Measurements from ENCODE around the gene CFAP141.

DNA sequence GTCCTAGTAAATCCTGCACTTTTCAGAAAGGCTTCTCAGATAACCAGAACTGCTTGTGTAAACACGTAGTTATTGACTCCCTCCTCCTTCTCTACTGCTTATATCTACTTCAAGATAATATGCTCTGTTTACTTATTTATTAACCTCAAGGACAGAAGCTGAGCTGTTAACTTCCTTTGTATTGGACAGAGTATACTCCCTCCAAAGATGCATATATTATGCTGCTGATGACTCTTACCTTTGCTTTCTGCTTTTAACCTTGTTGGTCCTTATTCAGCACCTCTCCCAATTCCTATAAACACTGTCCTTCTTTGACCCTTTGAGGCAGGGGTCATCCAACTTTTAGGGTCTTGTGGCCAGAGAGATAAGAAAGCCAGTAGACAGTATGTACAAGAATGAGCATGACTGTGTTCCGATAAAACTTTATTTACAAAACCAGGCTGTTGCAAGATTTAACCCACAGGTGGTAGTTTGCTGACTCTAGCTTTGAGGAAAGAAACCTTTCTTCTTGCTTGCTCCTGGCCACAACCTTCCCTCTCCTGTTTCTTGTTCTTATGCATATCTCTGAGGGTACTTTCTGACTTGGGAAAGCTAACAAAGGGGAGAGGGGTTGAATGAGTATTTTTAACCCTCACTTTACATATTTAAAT, 19.2 kb downstream of the CFAP141 start:
- TF ChIP-seq CTCF (IDR thresholded peaks at IDR 0.05; ENCODE audit: low read depth, low read length, missing input control) = no peak
- TF ChIP-seq GABPA (IDR thresholded peaks at IDR 0.05 in 1 of 2, conservative IDR thresholded peaks at IDR 0.05 in 1 of 2) = no peak
- no peak for TF ChIP-seq TAF1 (conservative IDR thresholded peaks at IDR 0.05)
- TF ChIP-seq, protein P1, sequence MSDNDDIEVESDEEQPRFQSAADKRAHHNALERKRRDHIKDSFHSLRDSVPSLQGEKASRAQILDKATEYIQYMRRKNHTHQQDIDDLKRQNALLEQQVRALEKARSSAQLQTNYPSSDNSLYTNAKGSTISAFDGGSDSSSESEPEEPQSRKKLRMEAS (IDR thresholded peaks at IDR 0.05) = no peak
- no peak for TF ChIP-seq ZBTB33 (IDR thresholded peaks at IDR 0.05)
- no peak for TF ChIP-seq EGR1 (IDR thresholded peaks at IDR 0.05; ENCODE audit: low read depth in 2 of 2)
- no peak for TF ChIP-seq YY1 (IDR thresholded peaks at IDR 0.05)
- TF ChIP-seq, protein P2, sequence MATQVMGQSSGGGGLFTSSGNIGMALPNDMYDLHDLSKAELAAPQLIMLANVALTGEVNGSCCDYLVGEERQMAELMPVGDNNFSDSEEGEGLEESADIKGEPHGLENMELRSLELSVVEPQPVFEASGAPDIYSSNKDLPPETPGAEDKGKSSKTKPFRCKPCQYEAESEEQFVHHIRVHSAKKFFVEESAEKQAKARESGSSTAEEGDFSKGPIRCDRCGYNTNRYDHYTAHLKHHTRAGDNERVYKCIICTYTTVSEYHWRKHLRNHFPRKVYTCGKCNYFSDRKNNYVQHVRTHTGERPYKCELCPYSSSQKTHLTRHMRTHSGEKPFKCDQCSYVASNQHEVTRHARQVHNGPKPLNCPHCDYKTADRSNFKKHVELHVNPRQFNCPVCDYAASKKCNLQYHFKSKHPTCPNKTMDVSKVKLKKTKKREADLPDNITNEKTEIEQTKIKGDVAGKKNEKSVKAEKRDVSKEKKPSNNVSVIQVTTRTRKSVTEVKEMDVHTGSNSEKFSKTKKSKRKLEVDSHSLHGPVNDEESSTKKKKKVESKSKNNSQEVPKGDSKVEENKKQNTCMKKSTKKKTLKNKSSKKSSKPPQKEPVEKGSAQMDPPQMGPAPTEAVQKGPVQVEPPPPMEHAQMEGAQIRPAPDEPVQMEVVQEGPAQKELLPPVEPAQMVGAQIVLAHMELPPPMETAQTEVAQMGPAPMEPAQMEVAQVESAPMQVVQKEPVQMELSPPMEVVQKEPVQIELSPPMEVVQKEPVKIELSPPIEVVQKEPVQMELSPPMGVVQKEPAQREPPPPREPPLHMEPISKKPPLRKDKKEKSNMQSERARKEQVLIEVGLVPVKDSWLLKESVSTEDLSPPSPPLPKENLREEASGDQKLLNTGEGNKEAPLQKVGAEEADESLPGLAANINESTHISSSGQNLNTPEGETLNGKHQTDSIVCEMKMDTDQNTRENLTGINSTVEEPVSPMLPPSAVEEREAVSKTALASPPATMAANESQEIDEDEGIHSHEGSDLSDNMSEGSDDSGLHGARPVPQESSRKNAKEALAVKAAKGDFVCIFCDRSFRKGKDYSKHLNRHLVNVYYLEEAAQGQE (IDR thresholded peaks at IDR 0.05) = no peak
- no peak for TF ChIP-seq NR2F2 (IDR thresholded peaks at IDR 0.05)
- TF ChIP-seq SP1 (IDR thresholded peaks at IDR 0.05) = no peak
